GM18517 (cell line): Measurements from ENCODE around the gene KRTAP25-1.

Source experiments
- ATAC-seq: cut with Tn5 transposase; IDR thresholded peaks from one replicate; pipeline ENCODE4 v1.9.1; 2021; ENCODE audit warnings: mild to moderate bottlenecking, moderate library complexity; ENCODE audit not compliant: unreplicated experiment

Gene KRTAP25-1, protein sequence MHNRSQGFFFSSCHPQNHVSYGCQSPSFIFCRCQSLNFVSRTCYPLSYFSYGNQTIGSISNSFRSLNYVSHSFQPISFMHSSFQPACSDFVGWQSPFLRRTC

DNA sequence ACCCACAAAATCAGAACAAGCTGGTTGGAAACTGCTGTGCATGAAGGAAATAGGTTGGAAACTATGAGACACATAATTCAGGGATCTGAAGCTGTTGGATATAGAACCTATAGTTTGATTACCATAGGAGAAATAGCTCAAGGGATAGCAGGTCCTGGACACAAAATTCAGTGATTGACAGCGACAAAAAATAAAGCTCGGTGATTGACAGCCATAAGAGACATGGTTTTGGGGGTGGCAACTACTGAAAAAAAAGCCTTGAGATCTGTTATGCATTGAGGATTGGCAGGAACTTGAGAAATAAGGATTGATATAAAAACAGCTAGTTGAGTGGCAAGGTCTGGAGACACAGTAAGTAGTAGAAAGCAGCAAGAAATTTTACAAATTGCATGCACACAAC is at the start of gene KRTAP25-1:
Gene KRTAP25-1, minus strand, starts transcription at position 300 of the 400 bp plus-strand sequence. Its CDS starts 24 bp downstream, at position 276.
- ATAC-seq: no peak

DNA sequence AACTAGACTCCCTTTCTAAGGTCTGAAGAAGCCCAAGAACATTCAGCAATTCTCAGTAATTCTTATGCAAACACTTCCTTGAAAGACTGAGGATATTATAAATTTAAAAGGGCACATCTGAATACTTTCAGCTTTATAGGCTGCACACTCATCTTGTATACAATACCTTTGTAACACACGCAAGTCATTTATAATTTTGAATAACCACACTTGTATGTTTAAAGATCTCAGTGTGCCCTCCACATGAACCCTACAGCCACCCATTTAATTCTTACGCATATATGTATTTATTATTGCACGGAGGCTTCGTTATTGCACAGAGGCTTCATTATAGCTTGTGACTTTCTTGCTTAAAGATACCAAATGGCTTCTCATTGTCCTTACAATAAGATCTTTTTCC is 49.4 kb upstream of the KRTAP25-1 start:
- no peak for ATAC-seq

DNA sequence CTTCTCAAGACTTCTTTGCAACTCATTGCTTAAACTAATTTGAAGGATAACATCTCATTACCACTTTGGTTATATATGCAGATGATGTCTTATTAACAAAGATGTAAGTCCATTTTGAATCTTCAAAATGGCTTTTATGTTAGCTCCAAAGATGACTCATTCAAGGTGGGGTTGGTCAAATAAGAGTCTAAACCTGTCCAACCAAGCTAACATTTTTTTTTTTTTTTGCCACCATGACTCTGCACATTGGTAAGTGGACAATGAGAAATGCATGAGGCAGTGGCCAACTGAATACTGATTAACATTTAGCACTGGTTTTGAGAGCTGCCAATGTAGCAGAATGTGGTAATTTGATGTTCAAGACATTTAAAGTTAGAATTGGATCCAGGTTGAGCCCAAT is 48.5 kb upstream of the KRTAP25-1 start:
- no peak for ATAC-seq

DNA sequence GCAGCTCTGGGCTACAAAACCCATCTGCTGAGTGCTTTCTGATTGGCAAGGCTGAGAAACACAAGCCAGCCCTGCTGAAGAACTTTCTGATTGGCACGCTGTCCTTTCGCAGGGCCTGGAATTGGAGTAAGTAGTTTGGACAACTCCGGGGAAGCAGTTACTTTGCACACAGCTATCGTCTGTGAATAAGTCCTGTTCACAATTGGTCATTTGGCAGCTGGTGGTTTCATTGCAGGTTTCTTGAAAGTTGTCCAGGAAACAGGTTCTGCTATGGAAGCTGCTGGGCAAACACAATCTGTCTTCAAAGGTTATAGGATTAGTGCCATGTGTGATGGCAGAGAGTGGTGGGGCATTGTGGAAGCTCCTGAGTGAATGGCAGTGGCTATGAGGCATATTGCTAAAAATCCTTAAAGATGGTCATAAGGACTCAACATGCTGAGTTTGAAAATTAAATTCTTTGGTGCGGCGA is 48.0 kb upstream of the KRTAP25-1 start, which contains the start of gene KRTAP27-1:
Gene KRTAP27-1, minus strand, starts transcription at position 419 of the 469 bp plus-strand sequence. Its CDS starts 26 bp downstream, at position 393.
- ATAC-seq: no peak

DNA sequence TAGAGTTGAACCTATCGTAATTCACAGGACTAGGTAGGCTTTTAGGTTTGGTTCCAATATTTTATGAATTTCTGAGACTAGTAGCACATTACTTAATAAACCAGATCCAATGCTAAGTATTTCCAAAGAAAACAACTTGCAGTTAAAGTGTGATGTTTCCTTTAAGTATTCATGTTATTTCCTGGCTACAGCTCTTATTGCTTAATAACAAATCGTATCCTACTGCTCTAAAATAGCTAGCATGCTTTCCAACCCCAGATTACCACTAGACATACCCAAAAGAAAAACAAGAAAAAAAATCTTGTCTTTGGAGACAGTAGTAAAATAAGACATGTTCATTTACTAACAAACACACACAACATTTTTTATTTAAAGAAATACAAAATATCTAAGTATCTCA is 47.3 kb upstream of the KRTAP25-1 start:
- ATAC-seq: no peak

DNA sequence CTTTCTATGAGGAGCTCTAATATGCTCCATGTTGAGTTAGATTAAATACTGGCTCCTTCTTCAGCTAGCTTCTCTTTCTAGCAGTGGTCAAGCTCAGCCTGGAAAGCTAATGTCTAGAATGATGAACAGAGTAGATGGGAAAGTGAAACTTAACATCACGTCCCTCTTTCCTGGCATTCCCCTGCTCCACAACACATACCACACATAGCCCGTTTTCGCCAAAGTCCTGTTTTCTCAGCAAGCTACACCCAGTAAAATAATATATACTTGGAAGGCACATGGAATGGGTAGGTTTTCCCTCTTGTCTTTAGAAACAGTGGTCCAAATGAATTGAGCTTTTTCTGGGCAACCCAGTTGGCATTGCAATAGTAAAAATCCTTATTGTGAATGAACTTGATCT is 44.4 kb upstream of the KRTAP25-1 start:
- ATAC-seq: no peak

DNA sequence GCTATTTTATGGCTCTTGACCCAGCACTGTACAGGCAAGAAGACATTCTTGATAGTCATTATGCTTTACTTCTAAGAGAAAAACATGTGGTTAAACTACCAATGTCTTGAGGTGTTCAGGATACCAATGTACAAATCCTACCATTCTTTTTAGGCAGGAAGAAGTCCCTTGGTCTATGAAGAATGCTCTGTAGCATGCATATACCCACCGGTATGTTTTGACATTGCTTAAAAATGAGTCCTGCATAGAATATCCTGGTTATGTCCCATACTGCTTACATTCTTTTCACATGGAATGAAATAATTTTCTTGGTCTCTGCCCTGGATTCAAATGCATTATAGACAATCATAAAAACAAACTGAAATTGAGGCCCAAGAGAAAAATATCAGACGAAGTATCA is 43.4 kb upstream of the KRTAP25-1 start:
- no peak for ATAC-seq

DNA sequence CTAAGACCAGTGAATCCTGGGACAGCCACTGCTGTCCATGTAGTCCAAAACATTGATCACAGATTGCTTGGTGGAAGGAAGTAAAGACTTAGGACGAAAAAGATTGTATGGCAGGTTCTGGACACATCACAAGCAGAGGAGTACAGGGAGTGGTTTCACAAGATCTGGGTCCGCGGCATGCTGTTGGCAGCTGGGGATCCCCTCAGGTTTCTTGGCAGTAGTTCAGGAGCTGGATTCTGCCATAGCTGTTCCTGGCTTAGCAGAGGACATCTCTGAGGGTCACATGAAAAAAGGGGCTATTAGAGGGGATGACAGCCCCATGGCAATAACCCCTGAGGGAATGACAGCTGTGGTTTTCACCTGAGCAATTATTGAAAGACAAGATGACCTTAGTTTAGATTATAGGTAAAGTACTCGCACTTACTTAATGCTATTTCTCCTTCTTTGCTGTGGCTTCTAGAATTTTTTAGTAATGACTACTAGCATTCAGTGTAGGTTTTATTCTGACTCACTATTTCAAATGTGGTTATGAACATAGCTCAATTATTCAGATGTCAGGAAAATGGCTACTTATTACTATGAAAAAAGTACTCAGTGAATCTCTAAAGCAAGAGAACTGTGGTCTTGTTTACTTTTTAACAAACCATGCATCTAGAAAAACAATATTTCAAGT is 40.0 kb upstream of the KRTAP25-1 start:
- ATAC-seq: no peak

DNA sequence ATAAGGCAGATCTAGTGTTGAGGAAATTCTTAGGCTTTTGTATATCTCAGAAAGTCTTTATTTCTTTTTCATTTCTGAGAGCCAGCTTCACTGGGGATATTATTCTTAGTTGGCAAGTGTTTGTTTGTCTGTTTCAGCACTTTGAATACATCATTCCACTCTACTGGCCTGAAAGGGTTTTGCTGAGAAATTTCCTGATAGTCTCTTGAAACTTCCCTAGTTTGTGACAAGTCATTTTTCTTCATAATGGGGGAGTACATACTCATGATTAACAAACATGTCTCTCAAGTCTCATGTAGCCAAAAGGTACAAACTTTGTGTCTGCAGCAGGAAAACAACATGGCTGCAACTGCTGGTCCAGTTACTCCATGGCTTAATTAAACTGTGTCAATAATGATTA is 37.1 kb upstream of the KRTAP25-1 start:
- no peak for ATAC-seq

DNA sequence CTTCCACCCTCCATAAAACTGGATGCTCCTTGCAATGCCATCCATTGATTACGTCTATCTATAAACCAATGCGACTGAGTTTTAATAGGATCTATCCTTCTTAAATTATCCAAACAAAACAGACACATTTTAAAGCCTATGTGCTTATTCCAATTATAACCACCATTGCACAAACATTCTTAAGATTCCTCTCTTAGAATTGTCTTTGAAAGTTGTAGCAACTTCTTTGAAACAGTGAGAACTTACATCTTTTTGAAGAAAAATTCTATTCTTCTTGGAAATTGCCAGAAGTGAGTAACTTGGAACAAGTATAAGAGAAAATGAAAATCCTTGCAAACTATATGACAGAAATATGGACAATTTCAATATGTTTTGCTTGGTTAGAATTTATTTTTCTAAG is 30.9 kb upstream of the KRTAP25-1 start, which contains the start of gene KRTAP26-1:
Gene KRTAP26-1, minus strand, starts transcription at position 101 of the 400 bp plus-strand sequence. CDS start 280 bp downstream, outside the sequence.
- ATAC-seq: no peak

DNA sequence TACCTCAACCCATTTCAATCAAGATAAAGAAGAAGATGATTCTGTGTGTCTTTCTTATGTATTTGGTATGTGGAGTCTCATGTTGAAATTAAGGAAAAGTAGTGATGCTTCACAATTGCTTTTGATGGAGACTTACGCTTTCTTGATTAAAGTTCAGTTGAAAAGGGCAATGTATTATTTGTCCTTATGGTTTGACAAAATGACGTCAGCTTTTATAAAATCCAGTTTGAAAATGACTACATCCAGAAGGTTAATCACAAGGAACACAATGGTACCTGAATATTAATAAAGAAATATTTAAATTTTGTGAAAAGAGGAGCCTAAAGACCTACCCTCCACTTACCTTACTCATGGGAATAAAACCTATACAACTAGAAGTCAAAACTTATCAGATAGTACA is 26.4 kb upstream of the KRTAP25-1 start:
- ATAC-seq: no peak

DNA sequence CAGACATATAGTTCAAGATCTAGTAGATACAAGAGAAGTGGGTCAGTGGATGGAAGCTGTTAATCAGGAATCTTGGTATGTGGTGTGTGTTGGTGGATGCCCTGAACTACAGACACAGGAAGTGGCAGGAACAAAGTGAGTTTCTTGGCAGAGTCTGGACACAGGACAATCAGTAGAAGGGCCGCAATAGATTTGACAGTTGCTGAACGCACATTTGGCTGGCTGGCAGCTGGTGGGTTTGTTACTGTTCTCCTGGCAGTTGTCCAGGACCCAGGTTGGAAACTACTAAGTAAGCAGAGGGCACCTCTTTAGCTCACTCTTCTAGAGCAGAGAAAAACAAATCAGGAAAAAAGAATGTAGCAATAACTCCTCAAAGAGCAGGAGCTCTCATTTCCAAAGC is 17.6 kb upstream of the KRTAP25-1 start:
- ATAC-seq: no peak

DNA sequence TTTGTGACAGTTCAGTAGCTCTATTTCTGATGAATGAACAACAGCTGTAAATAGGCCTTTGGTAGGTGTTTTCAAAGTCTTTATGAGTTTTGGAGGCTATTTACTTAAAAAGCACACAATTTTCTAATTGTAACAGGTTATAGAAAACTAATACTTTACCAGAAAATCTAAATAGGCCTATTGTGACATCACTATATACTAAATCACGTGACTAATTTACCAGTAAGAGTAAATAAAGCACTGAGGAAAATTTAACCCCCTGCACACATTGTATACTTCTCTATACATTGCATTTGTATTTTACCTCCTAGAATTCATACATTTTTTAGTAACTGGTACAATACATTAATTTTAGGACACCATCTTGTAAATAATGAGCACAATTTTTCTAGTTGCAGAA is 15.8 kb upstream of the KRTAP25-1 start:
- no peak for ATAC-seq

DNA sequence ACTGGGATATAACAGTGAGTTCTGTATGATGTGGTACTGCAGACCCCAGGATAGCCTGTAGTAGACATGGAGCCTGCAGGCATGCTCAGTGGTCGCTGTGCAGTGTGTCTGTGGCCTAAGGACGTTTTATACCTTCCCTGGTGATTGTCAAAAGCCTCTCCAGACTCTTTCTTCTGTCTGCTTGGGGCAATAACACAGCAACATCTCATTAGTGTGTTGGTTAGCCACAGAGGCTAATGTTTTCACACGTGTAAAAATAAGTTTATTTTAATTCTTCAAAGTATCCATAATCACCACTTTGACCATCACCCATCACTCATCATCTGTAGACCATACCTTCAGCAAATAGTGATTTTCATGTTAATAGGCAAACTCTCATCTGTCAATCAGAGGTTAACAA is 6.5 kb downstream of the KRTAP25-1 start, which contains the start of gene KRTAP24-1:
Gene KRTAP24-1, minus strand, starts transcription at position 101 of the 400 bp plus-strand sequence. Its CDS starts 18 bp downstream, at position 83.
- ATAC-seq: no peak

DNA sequence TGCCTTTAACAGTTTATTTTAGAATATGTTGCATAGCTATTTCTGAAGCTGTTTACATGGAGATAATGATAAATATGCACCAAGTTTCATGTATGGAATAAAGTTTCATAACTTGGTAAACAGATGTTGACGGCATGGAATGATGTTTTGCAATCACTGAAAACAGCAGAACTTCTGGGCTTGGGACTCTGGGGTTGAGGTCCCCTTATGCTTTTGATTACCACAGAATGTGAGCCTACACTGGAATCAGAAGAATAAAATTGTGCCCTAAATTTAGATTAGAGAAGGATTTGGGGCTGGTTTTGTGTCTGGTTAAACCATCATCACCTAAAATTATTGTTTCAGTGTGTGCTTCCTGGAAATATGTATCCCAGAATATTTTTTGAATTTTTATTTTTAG is 17.7 kb downstream of the KRTAP25-1 start:
- ATAC-seq: no peak

DNA sequence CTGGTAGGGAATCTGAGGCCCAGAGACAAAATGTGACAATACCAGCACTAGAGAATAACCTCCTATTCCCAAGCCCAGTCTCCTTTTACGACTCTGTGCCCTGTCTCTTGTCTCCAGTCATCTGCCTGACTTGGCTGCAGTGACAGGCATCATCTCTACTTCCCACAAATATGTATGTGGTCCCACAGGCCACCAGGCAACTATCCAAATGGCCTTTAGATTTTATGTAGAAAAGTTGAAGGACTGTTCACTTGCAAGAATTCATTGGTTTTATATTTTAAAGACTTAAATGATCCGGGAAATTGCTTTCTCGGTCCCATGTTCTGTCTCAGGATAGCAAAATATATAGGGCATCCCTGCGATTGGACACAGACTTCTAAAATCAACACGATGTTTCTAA is 18.2 kb downstream of the KRTAP25-1 start:
- ATAC-seq: no peak

DNA sequence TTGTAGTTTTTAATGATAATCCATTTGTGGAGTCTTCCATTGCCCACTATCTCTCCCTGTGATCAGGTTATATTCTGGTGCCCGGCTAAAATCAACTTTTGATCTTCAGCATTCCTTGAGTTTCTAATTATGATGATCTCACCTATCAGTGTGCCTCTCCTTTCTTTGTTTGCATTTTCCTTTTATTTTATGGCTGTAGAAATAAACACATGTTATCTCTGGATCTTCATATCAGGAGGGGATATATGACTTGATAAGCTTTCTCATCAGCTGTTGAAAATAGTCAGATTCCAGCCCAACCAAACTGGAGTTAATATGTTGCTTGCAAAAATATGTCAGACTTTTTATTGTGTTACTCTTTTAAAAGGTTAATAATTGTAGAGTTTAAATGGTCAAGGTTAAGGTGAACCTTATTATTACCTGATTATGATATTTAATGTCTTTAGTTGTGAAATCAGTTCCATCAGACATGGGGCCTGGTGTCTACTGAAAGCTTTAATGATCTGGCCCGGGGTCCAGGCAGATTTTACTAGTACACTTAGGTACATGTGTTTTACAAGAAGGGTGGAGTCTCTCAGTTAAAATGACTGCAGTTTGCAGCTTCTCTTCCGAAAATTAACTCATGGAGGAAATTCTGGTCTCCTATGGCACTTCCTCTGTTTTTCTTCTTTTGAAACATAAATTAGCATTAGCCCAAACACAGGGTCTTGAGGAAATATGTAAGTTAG is 19.3 kb downstream of the KRTAP25-1 start:
- no peak for ATAC-seq

DNA sequence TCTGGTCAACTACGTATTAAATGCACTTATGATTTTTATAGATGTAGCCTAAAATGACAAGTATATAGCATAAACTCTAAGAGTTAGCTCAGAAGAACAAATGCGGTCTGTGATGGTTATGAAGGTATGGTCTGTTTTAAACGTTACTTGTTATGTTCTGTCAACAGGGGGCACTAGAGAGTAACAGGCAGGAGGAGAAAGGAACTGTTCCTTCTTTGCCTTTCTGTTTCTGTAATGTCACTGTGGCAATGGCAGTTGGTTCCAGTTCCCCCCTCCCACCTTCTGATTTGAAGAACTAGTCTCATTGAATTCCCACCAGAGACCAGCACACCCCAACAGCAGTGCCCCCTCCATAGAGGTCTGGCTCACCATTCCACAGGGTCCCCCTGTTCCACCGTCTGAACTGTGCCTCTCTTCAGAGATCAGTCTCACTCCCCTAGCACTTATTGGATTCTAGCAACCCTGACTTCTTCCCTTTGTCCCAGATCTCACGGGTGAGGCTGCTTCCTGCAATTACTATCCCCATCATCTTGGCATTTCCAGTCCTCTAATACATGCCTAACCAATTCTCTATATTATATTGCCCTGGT is 20.6 kb downstream of the KRTAP25-1 start:
- ATAC-seq: no peak

DNA sequence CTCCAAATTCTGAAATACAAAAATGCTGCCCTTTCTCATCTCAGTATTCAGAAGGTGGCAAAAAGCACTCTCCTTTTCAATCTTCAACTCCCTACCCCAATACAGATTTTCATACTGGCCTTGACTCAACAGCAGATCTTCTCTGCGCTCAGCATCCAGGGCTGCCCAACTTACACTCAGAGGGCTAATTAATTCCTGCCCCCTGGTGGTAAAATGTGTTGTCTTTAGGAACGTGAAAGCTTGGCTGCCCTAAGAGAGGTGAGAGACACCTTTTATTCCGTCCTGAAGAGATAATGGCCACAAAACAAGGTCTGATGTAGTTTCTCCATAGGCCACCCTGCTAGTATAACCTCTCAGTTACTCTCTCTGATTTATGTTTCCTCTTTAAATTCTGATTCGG is 31.5 kb downstream of the KRTAP25-1 start:
- no peak for ATAC-seq

DNA sequence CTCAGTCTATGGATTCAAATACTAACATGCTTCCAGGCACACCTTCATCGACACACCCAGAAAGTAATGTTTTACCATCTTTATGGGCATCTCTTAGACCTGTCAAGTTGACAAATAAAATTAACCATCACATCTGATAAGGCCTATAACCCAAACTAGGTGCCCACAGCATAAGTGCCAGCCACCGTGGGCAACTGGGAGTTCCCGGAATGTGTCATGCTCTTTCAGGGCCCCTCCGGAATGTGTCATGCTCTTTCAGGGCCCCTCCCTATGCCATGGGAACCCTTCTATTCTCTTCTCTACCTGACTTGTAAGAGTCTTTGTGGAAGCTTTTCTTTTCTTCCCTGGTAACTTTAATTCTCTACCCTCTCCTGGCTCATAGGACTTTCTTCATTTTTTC is 33.2 kb downstream of the KRTAP25-1 start:
- ATAC-seq: no peak

DNA sequence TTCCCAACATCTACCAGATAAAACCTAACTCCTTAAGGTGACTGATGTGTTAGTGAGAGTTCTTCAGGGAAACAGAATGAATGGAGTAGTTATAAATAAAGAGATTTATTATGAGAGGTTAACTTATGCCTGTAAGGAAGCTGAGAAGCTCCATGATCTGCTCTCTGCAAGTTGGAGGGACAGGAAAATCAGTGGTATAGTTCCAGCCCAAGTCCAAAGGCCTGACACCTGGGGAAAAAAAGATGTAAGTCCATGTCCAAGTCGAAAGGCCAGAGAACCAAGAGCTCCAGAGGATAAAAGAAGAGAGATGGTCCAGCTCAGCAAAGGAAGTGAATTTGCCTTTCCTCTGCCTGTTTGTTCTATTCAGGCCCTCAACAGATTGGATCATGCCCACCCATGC is 33.6 kb downstream of the KRTAP25-1 start:
- no peak for ATAC-seq
